Ramos (cell line): ENCODE results near the gene GPR55.

Experiments used
- in situ Hi-C: fragments of 300-500 bp; cut with MboI; formaldehyde crosslinking; loops from one replicate; pipeline ENCODE4 v1.14.3; 2022; ENCODE audit warnings: low sequenced_read_pairs; ENCODE audit not compliant: unreplicated experiment

Gene GPR55

DNA sequence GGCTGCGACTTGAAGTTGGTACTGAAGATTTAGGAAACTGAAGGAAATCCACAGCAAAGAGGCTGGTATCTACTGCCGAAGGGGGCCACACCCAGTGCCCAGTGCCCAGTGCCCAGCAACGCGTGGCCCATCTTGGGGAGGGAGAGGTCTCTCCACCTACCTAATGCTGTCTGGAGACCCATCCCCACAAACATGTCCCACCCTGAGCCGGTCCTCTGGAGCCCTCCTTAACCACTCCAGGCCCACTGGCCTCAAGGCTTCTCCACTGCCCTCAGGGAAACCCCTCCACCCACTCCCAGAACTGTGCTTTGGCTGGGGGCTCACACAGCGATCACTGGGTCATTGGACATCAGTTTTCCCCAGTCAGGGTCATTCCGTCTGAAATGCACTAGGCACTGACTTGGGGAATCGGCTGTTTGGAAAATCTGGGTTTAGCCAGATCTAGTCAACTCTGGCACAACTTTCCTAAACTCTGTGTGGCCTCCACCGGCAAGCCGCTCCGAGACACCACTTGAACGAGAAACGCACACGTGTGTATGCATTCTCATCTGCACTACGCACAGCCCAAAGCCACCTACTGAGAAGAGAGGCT lies 20.1 kb downstream of the GPR55 start:
- in situ Hi-C loops, result no loop called here

DNA sequence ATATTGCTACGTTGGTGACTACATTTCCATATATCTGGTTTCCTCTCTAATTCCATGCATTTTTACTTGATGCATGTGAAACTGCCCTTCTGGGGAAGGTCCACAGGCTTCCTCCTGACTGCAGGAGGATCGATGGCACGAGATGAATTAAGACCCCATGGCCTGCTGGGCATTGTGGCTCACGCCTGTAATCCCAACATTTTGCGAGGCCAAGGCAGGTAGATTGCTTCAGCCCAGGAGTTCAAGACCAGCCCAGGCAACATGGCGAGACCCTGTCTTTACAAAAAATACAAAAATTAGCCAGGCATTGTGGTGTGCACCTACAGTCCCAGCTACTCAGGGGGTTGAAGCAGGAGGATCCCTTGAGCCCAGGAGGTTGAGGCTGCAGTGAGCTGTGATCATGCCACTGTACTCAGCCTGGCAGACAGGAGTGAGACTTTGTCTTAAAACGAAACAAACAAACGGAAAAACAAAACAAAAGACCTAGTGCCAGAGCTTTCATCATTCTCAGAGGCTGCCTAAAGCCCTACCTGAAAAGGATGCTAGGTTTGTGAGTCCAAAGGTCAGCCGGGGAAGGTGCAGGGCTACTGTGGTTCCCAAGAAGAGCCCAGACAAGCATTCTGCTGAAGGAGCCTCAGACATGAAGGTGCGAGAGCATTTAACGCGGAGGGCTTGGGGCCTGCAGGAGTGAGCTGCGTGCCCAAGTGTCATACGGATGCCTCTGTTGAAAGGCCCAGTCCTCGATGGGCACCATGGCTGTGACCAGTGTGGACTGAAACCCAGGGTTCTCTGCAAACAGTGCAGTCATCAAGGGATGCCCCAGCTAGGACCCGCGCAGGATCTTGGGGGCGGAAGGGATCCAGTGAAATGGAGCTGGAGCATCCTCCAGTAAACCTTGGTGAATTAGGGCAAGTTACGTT lies 21.6 kb downstream of the GPR55 start:
- in situ Hi-C loops, result no loop called here

DNA sequence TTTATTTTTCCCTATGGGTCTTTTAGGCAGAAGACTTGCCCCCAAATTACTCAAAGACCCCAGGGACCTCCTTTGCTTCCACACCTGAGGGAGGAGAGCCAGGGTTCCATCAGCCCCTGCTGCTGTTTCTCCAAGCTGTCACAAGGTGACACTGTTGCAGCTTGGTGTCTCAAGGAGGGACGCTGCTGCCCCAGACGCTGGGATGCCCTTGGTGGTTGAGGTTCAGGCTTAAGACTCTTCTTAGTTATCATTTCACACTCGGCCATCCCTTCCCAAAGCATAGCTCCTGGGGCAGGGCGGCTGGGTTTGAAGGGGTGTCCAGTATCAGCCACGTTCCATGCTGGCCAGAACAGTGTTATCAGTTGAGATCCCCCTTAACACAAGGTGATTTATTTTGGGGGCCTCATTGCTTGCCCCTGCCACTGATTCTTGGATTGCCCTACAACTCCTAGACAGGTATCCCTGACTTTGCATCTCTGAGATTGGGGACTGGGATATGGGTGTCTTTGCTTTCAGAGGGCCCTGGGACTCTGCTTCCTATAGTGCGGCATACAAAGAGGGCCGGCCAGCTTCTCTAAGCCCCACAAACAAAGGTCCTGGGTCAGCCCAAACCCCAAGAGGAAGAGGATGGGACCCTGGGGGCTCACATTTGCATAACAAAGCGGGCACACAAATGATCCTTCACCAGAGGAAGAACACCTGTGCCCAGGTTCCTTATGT lies 22.7 kb downstream of the GPR55 start:
- in situ Hi-C loops, result no loop called here

DNA sequence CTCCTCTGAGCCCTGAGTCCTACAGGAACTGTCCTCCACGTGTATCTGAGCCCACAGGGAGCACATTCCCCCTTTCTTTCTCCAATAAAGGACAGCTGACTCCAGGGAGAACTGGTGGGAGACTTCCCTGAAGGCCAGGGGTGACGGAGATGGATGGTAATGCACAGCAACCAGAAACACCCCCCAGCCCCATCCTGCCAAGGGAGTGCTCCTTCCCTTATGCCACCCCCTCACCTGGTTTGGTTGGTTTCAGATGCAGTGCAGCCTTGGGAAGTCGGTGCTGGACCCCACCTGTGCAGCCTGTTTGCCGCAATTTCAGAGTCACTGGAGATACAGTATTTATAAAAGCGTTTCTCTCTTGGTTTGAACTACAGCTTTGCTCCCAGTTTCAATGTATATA lies 24.0 kb downstream of the GPR55 start:
- in situ Hi-C loops, result no loop called here

DNA sequence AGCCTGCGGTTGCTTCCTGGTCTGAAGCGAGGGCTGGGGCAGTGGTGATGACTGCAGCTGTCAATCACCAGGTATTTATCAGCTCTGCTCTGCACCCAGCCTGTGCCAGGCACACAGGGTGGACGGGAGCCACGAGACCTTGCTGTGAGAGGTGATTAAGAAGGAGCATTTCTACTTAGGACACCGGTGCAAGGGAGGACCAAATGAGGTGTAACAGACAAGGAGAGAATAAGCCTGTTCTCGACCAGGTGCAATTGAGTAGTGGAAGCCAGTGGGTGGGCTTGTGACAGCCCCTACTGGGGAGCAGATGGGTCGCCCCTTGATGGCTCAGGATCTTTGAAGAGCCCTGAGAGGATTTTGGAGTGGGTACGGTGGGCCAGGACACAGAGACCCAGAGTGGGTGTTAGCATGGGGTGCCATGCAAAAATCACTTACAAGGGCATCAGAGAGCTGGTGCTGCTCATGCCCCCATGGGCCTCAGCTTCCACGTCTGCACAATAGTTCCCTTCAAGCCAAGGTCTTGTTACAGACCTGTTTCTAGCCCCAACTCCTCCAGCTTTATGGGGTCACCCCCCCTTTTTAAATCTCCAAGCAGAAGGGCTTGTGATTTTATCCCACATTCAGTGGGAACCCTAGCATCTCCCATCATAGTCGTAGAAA lies 24.6 kb downstream of the GPR55 start:
- in situ Hi-C loops, result no loop called here

DNA sequence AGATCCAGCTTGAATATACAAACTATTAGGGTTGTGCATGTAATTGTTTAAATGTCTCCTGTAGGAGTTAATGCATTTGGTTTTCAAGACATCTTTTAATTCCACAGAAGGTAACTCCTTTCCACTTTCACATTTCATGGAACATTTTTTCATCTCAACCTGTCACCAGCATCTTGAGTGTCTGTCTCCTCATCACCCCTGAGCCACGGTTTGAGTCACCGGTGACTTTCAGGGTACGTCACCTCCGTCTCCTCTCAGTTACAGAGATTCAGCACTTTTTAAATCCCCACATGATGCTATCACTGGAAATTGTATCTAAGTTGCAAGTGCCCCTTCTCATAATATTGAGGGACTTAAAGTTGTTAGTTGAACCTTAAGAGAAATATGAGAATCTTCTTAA lies 25.3 kb downstream of the GPR55 start:
- in situ Hi-C loops, result no loop called here

DNA sequence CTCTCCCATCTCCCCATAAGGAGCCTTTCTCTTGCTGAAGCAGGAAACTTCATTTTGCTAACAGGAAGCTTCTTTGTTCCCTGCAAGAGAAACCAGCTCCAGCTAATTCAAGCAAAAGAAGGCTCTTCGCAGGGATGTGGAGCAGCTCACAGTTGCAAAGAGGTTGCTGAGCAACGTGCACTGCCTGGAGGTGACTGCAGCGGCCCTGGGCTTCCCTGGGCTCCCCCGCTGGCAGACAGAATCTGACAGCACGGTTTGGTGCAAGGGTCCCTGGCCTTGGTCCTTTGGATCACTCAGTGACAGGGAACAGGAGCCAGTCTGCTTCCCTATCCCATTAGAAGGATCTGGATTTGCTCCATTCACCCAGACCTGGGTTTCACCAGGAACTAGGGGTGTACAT lies 25.8 kb downstream of the GPR55 start:
- in situ Hi-C loops, result no loop called here

DNA sequence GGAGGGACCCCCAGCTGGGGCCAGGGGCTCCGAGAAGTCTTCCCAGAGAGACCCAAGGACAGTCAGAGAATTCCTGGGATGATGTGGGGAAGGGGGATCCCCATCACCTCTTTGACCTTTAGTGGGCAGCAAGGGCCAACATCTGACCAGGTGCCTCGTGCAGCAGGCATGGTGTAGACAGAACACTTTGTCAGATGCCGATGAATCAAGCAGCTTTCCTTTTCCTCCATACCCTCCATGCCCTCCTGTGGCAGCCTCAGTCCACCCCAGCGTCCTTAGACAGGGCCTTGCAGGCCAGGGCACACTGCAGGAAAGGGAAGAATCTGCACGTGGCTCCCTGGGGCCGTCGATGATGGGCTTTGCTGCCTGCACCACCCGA lies 26.3 kb downstream of the GPR55 start:
- in situ Hi-C loops, result no loop called here

DNA sequence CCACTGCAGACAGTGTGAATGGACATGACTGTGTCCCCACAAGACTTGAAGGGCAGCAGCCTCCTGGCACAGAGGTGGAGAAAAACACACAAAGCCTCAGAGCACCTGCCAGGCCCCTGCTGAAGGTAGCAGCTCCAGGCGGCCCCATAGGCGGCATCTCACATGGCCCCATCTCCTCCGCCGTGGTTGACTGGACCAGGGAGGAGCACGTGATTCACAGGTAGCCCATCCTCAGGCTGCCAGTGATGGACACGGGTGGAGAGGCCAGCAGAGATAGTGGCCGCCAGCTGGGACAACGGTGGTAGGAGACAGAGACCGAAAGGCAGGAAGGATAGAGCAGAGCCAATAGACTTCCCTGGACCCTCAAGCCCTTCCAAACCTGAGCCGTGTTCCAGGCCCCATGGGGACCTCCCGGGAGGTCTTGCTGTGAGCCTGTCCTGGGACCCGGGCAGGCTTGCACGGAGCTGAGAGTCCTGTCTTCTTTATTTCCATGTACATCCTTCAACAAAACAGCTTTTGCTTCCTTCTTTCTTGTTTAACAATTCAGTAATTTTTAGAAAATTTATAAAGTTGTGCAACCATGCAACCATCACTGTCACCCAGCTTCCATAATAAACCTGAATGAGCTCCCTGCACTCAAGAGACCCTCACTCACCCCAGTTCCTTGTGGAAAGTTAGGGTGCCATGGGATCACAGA lies 26.9 kb downstream of the GPR55 start:
- in situ Hi-C loops, result no loop called here

DNA sequence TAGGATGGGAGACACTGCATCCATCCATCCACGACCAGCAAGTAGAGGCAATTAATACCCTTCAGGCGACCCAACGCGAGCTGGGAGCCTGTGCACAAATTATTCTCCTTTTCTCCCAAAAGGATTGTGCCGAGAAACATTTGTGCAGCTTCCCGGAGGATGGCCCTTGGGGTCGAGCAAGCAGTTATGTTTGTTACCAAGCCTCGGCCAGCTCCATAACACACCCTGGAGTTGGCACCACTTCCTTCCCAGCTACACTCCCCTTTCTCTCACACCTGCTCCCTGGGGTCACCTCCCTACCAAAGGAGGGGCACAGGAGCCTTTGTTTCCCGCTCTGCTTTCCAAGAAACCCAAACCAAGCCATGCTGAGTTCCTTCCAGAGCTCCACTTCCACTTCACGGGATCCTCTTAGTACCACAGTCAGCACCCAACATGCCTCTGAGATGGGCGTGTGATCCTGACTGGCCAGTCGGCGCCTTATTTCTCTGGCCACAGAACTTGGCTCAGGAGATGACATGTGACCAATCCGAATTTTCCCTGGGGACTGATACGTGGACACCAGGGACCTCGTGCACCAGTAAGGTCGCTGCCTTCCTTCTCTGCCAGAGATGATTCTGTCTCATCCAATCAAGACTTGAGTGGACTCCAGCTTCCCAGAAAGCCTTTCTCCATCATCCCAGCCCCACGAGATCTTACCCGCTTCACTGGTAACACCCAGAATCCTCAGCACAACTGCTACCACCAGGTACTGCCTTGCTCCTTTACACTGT lies 28.5 kb downstream of the GPR55 start:
- in situ Hi-C loops, result no loop called here

DNA sequence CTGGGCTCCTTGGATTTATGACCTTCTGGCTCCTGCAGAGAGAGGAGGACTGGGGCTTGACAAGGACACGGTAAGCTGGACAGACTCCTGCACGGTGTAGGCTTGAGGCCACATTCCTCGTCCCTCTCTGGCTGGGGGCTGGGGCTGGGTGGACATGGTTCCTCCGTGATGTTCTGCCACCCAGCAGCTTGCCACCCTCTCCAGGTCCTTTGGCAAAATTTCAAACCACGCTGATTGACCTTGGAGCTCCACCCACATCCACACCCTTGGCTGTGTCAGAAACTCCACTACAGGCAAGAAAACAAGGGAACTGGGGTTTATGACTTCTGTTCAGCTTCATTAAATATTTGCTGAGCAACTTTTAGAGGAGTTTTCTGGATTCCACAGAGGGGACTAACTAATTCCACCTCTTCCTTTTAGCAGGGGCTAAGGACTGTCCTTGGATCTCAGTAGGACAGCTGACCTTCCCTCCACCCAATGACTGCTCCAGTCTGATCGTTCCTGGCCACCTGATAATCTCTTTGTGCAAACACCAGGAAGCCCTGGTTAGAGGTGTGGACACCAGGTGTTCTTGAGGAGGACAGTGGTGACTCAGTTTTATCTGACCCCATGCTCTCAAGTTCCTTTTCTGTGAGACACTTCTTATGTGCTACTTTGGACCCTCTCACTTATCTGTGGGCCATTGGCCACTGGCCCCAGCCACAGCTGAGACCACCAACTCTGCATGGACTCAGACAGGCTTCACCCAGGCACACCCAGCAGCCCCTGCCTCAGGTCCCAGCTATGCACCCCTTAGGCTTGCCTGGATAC lies 29.3 kb downstream of the GPR55 start:
- in situ Hi-C loops, result no loop called here

DNA sequence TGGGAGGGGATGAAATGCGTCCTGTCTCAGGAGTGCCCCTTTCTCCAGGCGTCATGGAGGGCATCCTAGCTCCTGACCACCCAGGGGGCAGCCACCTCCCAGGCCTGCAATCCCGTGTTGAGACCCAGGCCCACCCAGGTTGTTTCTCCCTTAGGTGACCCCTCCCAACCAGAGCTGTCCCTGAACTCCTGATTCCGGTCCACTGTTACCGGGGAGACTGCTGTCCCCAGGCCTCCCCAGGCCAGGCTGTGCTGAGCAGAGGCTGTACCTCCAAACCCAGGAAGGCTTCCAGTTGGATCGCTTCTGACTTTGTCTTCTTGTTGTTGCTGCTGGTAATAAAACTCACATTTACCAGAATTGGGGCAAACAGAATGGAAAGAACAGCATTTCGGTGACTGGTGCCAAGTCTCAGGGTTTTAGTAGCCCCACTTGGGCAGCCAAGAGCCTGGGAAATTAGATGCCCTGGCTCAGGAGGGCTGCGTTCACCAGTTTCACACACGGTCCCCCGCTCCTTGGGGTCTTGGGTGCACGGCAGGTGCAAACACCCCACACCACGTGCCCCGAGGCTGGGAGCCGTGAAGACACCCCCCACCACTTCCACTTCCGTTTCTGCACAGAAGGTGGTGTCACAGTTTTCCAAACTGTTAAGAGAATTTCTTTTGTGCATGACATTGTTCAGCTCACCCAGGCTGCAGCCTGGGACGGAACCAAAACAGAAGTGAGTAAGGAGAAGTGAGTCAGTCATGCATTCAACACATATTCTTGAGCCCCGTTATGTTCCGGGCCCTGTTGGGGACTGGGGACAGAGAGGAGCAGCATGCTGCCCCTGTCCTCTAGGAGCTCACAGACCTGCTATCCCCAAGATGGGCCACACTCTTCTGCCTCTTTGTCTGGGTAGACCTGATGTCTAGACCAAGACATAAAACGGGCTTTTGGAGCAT lies 30.9 kb downstream of the GPR55 start:
- in situ Hi-C loops, result no loop called here

DNA sequence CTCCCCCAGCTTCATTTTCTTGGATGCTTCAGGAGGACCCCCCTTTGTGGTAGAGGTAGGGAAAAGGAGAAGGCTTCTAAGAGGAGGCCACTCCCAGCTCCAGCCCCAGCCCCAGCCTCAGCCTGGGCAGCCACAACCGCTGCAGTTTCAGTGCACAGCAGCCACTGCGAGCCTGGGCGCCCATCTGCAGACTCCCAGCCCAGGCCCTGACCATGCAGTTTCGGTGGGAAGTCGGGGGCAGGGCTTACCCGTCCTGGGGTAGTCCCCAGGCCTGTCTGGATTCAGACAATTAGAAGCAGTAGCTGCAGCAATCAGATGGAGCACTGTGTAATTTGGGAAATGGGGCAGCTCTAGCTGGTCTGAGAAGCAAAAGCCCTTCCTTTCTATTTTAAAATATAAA lies 31.7 kb downstream of the GPR55 start:
- in situ Hi-C loops, result no loop called here

DNA sequence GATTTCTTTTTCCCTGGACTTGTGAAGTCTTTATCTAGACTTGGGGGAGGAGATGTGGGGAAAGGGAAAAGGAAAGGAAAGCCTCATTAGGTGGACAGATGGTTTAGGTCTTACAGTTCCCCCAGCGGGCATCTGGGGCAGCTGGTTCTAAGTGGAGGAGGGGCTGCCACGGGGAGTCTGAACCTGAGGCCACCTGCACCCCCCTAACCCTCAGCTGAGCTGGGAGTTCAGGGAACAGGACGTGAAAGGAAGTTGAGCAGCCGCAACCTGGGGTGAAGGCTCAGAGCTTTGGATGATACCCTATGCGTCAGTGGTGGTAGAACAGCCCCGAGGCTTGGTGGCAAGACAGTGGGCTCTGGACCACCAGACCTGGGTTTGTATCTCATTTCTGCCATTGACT lies 33.5 kb downstream of the GPR55 start:
- in situ Hi-C loops, result no loop called here

DNA sequence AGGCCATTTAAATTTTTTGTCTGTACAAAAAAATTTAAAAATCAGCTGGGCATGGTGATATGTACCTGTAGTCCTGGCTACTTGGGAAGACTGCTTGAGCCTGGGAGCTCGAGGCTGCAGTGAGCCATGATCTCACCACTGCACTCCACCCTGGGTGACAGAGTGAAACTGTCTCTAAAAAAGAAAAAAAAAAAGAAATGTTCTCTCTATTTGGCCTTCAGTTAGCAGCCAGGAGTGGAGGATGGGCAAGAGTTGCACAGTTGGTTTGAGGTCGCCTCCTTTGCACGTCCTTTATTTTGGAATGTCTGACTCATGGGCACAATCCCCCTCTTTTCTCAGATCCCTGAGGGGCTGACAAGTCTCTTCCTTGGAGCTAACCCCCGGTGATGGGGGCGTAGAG lies 34.0 kb downstream of the GPR55 start:
- in situ Hi-C loops, result no loop called here

DNA sequence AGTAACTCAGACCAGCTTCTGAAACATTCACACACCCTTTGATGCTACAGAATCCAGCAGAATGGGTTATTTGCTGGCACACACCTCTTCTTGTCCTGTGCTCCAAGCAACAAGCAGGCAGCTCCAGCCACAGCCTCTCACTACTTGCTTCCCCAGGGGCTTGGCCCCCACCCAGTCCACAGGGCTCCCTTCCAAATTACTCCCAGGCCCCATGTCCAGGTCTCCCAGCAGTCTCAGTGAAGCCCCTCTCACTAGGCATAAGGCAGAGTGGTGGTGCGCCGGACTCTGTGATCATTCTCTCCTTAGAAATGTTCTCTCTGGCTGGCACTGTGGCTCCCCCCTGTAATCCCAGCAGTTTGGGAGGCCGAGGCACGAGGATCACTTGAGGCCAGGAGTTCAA lies 34.4 kb downstream of the GPR55 start:
- in situ Hi-C loops, result no loop called here

DNA sequence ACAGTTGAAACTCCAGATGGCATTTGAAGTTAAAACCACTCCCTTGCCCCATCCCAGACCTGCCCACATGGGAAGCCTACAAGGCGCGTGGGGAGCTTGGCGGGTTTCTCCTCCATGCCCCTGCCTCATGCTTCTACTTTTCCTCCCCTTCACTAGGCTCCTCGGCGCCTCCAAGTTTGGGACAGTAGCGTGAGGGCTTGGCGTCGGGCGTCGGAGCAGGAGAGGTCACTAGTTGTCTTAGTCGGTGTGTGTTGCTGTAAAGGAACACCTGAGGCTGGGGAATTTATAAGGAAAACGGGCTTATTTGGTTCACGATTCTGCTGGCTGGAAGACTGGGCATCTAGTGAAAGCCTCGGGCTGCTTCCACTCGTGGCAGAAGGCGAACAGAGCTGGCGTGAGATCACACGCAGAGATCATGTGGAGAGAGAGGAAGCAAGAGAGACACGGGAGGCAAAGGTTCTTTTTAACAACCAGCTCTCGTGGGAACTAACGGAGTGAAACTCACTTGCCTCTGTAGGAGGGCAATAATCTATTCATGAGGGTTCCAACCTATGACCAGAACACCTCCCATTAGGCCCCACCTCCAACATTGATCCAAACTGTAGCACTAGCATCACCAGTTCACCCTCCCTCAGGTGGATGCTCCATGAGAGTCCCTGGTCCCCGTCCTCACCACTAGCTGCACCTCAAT lies 35.0 kb downstream of the GPR55 start:
- in situ Hi-C loops, result no loop called here
